HEK293 (cell line): ENCODE results near the gene SENP2.
A peak's percentile ranks its signal among the peaks of the same experiment; 100 is the strongest.
"Not testable (repeated sequence)": the region's sequence is repeated elsewhere in the genome, so short reads cannot be mapped to it uniquely, and the experiment has no call there.

Experiments
- CTCF ChIA-PET: fragments of 350-600 bp; formaldehyde crosslinking; extraction: SDS; loops from one replicate; lab custom pipeline; 2021; ENCODE audit warnings: antibody characterized with exemption; lab: Yijun Ruan, JAX
- POLR2A ChIA-PET: fragments of 300-600 bp; formaldehyde crosslinking; extraction: SDS; loops from one replicate; lab custom pipeline; 2020; ENCODE audit warnings: antibody characterized with exemption, inconsistent platforms; lab: Yijun Ruan, JAX
- H3K27ac ChIP-seq: fragments of 200-500 bp; sonication (Bioruptor generic); 2 replicates; pipeline ENCODE4 v1.5.1; 2014; ENCODE audit warnings: low read depth, low read length, control low read depth, inconsistent platforms; ENCODE audit errors: extremely low read depth
- H3K36me3 ChIP-seq, 2 experiments: fragments of 200-500 bp in 1 of 2; sonication (Bioruptor generic) in 1 of 2; 1 replicate in 1 of 2; 2 replicates in 1 of 2; pipeline ENCODE4 v1.5.1; 2014 to 2017; ENCODE audit warnings: inconsistent platforms in 2 of 2, low read length in 2 of 2; ENCODE audit not compliant: control insufficient read depth in 2 of 2, insufficient read depth in 1 of 2
- H3K4me1 ChIP-seq: fragments of 200-500 bp; sonication (Bioruptor generic); 2 replicates; pipeline ENCODE4 v1.5.1; 2014; ENCODE audit warnings: mild to moderate bottlenecking, low read length, inconsistent platforms; ENCODE audit not compliant: control insufficient read depth, insufficient read depth
- H3K4me3 ChIP-seq: 2 replicates; pipeline ENCODE4 v1.5.1; 2011; ENCODE audit warnings: low read depth, mild to moderate bottlenecking, control low read depth, low read length, moderate library complexity
- H3K9me3 ChIP-seq: fragments of 200-500 bp; sonication (Bioruptor generic); 2 replicates; pipeline ENCODE4 v1.5.1; 2014; ENCODE audit warnings: low read depth, low read length, inconsistent platforms; ENCODE audit not compliant: control insufficient read depth, insufficient read depth
- KLF1 ChIP-seq: fragments of 450-650 bp; formaldehyde crosslinking; IDR thresholded peaks from 2 replicates; pipeline ENCODE4 v1.5.1; 2016; ENCODE audit warnings: missing biosample characterization, missing genetic modification characterization
- PRDM1 ChIP-seq: fragments of 450-650 bp; formaldehyde crosslinking; IDR thresholded peaks from 2 replicates; pipeline ENCODE4; 2016; ENCODE audit warnings: missing biosample characterization, missing genetic modification characterization
- TRIM28 ChIP-seq: IDR thresholded peaks from 2 replicates; pipeline ENCODE4 v1.6.1; 2011; ENCODE audit warnings: low read length, control low read depth, borderline replicate concordance
- ZNF155 ChIP-seq: fragments of 450-650 bp; formaldehyde crosslinking; IDR thresholded peaks from 2 replicates; pipeline ENCODE4 v1.5.1; 2016; ENCODE audit warnings: missing biosample characterization, missing genetic modification characterization
- ZNF302 ChIP-seq: fragments of 450-650 bp; formaldehyde crosslinking; IDR thresholded peaks from 2 replicates; pipeline ENCODE4 v1.5.1; 2016; ENCODE audit warnings: missing biosample characterization, missing genetic modification characterization, low read depth
- ZNF311 ChIP-seq: fragments of 450-650 bp; formaldehyde crosslinking; IDR thresholded peaks from 2 replicates; pipeline ENCODE4 v1.5.1; 2017; ENCODE audit warnings: missing biosample characterization, missing genetic modification characterization, borderline replicate concordance
- ZNF335 ChIP-seq: fragments of 450-650 bp; formaldehyde crosslinking; conservative IDR thresholded peaks from 2 replicates; pipeline ENCODE4 v1.5.1; 2016; ENCODE audit warnings: missing biosample characterization, missing genetic modification characterization
- ZNF660 ChIP-seq: fragments of 450-650 bp; IDR thresholded peaks from 2 replicates; pipeline ENCODE4 v1.5.1; 2018; ENCODE audit warnings: missing biosample characterization, mild to moderate bottlenecking, missing genetic modification characterization
- TF ChIP-seq, protein P1 (sequence below): fragments of 450-650 bp; formaldehyde crosslinking; IDR thresholded peaks from 2 replicates; pipeline ENCODE4 v1.5.1; 2016; ENCODE audit warnings: missing biosample characterization, missing genetic modification characterization
- TF ChIP-seq, protein P2 (sequence below): fragments of 450-650 bp; formaldehyde crosslinking; IDR thresholded peaks from 2 replicates; pipeline ENCODE4 v1.5.1; 2016; ENCODE audit warnings: missing biosample characterization, missing genetic modification characterization

Gene SENP2

DNA sequence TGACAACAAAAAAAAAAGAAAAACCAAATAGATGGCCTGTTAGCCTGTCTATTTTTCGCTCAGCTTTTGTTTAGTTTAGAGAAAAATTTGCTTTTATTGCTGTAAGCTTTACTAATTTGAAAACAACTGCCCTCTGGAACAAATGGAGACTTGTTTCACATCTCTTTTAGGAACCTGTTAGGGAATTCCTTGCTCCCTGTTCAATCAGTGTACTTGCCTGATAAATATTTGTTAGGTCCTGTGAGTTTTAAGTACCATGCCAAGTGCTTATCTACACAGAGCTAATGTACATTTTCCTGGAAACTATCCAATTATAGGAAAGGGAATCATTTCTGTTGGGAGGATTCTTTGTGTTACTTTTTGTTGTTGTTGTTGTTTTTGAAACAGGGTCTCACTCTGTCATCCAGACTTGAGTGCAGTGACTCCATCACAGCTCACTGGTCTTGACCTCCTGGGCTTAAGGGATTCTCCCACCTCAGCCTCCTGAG lies 30.2 kb upstream of the SENP2 start:
- no peak overlapping the region for H3K4me3 ChIP-seq
- ChIA-PET POLR2A (no interaction called here), CTCF (interaction anchor here (0.8 to 1.2 kb wide), 3 partner anchors 19 to 57 kb away, joined by 4 read pairs; no protein-coding TSS in a partner anchor)
- H3K36me3 ChIP-seq = no peaks in the 10 kb centered on the region
- no peak overlapping the region for H3K27ac ChIP-seq
- TF ChIP-seq, protein P1, sequence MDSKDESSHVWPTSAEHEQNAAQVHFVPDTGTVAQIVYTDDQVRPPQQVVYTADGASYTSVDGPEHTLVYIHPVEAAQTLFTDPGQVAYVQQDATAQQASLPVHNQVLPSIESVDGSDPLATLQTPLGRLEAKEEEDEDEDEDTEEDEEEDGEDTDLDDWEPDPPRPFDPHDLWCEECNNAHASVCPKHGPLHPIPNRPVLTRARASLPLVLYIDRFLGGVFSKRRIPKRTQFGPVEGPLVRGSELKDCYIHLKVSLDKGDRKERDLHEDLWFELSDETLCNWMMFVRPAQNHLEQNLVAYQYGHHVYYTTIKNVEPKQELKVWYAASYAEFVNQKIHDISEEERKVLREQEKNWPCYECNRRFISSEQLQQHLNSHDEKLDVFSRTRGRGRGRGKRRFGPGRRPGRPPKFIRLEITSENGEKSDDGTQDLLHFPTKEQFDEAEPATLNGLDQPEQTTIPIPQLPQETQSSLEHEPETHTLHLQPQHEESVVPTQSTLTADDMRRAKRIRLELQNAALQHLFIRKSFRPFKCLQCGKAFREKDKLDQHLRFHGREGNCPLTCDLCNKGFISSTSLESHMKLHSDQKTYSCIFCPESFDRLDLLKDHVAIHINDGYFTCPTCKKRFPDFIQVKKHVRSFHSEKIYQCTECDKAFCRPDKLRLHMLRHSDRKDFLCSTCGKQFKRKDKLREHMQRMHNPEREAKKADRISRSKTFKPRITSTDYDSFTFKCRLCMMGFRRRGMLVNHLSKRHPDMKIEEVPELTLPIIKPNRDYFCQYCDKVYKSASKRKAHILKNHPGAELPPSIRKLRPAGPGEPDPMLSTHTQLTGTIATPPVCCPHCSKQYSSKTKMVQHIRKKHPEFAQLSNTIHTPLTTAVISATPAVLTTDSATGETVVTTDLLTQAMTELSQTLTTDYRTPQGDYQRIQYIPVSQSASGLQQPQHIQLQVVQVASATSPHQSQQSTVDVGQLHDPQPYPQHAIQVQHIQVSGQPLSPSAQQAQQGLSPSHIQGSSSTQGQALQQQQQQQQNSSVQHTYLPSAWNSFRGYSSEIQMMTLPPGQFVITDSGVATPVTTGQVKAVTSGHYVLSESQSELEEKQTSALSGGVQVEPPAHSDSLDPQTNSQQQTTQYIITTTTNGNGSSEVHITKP (tag by site-specific recombination) = 0 out of 2 replicates have a peak, but pooled peaks have one; percentile 12
- TF ChIP-seq ZNF660 (0 out of 2 replicates have a peak, but pooled peaks have one; percentile 22), ZNF155 (tag by site-specific recombination) (no peak)
- no peaks in the 10 kb centered on the region for H3K9me3 ChIP-seq
- H3K4me1 ChIP-seq = peaks cover 5% of the 10 kb centered on the region; the same call in 1 of the 2 replicates

DNA sequence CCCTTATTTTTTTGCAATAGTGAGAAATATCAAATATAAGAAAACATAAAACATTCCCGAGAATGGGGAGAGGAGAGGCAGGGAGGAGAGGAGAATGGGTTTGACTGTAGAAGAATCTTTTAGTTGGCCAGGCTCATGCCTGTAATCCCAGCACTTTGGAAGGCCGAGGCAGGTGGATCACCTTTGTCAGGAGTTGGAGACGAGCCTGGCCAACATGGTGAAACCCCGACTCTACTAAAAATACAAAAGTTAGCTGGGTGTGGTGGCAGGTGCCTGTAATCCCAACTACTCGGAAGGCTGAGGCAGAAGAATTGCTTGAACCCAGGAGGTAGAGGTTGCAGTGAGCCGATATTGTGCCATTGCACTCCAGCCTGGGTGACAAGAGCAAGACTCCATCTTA lies 29.5 kb upstream of the SENP2 start:
- H3K4me1 ChIP-seq, POLR2A ChIA-PET, H3K27ac ChIP-seq, H3K9me3 ChIP-seq, H3K36me3 ChIP-seq, H3K4me3 ChIP-seq: not testable (repeated sequence)
- CTCF ChIA-PET = interaction anchor here (0.6 to 0.7 kb wide), 2 partner anchors 16 to 701 kb away, joined by 4 to 5 read pairs; no protein-coding TSS in a partner anchor
- peak; percentile 54 for TF ChIP-seq ZNF335 (tag by site-specific recombination)

DNA sequence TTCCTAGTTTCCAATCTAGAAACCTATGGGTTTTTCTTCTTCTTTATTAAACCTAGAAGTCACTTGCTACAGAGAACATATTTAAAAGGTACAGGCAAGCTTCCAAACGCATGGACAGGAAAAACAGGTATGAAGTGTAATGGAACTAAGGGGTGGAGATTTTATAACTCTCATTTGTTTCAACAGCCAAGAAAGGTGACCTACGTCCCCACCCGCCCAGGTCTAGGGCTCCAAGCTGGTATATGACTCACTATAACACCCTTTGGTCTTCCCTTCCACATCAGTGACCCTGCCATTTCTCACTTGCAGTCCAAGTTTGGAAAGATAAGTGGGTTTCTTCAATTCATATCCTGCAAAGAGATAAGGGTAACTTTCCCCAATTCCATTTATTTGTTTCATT lies 27.7 kb upstream of the SENP2 start:
- H3K4me1 ChIP-seq = peaks cover 8% of the 10 kb centered on the region
- TF ChIP-seq KLF1 (tag by site-specific recombination) = no peak
- TF ChIP-seq ZNF302 (tag by site-specific recombination) = no peak
- TF ChIP-seq, protein P2, sequence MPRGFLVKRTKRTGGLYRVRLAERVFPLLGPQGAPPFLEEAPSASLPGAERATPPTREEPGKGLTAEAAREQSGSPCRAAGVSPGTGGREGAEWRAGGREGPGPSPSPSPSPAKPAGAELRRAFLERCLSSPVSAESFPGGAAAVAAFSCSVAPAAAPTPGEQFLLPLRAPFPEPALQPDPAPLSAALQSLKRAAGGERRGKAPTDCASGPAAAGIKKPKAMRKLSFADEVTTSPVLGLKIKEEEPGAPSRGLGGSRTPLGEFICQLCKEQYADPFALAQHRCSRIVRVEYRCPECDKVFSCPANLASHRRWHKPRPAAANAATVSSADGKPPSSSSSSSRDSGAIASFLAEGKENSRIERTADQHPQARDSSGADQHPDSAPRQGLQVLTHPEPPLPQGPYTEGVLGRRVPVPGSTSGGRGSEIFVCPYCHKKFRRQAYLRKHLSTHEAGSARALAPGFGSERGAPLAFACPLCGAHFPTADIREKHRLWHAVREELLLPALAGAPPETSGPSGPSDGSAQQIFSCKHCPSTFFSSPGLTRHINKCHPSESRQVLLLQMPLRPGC (tag by site-specific recombination) = 0 out of 2 replicates have a peak, but pooled peaks have one; percentile 6
- no peak for TF ChIP-seq TRIM28
- peak; percentile 26; the same call in 1 of the 2 replicates for TF ChIP-seq PRDM1 (tag by site-specific recombination)
- TF ChIP-seq ZNF311 (tag by site-specific recombination) = no peak
- TF ChIP-seq, protein P1 (tag by site-specific recombination) = no peak
- peak overlapping the region; percentile 11; the same call in 1 of the 2 replicates for H3K27ac ChIP-seq
- POLR2A ChIA-PET = interaction anchor here (0.7 to 1.9 kb wide), 3 partner anchors 24 to 59 kb away, joined by 3 to 8 read pairs (median 3); partner anchors contain the start of genes SENP2 and TMEM41A
- no peak overlapping the region for H3K4me3 ChIP-seq
- H3K9me3 ChIP-seq = no peaks in the 10 kb centered on the region
- H3K36me3 ChIP-seq = no peaks in the 10 kb centered on the region
- CTCF ChIA-PET = interaction anchor here (0.6 to 5.2 kb wide), 14 partner anchors 13 to 510 kb away, joined by 3 to 30 read pairs (median 4); no protein-coding TSS in a partner anchor
